ENCODE measurements around the gene GALNT6. TPM values are rescaled to one million over a fixed set of nuclear protein-coding genes. Genes with fewer than 3 reads are reported as not detected.

Gene GALNT6
- polyA plus RNA-seq, 1 donor from 2014 or later, result not detected

DNA sequence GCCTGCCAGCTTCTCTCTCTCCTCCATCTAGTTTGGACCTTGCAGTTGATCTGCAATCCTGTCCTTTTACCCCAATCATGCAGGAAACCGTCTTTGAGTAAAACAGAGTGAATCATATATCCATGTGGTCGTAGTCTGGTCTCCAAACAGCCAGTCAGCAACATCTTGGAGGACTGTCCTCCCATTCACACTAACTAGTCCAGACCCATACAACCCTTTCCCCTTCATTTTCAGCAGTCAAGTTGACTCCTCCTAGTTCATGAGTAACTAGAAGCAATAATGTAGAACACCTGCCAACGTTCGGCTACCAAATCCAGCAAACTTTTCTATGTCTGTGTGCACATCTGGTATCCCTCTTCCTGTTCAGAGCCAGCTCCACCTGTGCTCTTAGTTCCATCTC lies 56.4 kb downstream of the GALNT6 start:
- Histone ChIP-seq H2AFZ (ENCODE audit: low read depth, low read length) (no peak overlapping the region), H3K27me3 (ENCODE audit: insufficient read depth, low read depth, low read length) (no peaks in the 10 kb centered on the region), H3K4me2 (ENCODE audit: low read length) (no peak overlapping the region), H3K36me3 (ENCODE audit: insufficient read depth, low read length) (no peaks in the 10 kb centered on the region), H3K27ac (ENCODE audit: low read length) (no peak overlapping the region), H3K9ac (ENCODE audit: low read length) (no peak overlapping the region), H3K9me3 (ENCODE audit: low read length) (no peaks in the 10 kb centered on the region), H3K4me3 (ENCODE audit: low read length) (no peak overlapping the region), H4K20me1 (ENCODE audit: insufficient read depth) (no peaks in the 10 kb centered on the region), H3K79me2 (replicated peaks; ENCODE audit: insufficient read depth, low read length) (no peaks in the 10 kb centered on the region), H3F3A (ENCODE audit: insufficient read depth, low read length, poor library complexity, severe bottlenecking) (no peaks in the 10 kb centered on the region), H3K9me2 (ENCODE audit: insufficient read depth, low read length) (no peaks in the 10 kb centered on the region)
- TF ChIP-seq, protein P1, sequence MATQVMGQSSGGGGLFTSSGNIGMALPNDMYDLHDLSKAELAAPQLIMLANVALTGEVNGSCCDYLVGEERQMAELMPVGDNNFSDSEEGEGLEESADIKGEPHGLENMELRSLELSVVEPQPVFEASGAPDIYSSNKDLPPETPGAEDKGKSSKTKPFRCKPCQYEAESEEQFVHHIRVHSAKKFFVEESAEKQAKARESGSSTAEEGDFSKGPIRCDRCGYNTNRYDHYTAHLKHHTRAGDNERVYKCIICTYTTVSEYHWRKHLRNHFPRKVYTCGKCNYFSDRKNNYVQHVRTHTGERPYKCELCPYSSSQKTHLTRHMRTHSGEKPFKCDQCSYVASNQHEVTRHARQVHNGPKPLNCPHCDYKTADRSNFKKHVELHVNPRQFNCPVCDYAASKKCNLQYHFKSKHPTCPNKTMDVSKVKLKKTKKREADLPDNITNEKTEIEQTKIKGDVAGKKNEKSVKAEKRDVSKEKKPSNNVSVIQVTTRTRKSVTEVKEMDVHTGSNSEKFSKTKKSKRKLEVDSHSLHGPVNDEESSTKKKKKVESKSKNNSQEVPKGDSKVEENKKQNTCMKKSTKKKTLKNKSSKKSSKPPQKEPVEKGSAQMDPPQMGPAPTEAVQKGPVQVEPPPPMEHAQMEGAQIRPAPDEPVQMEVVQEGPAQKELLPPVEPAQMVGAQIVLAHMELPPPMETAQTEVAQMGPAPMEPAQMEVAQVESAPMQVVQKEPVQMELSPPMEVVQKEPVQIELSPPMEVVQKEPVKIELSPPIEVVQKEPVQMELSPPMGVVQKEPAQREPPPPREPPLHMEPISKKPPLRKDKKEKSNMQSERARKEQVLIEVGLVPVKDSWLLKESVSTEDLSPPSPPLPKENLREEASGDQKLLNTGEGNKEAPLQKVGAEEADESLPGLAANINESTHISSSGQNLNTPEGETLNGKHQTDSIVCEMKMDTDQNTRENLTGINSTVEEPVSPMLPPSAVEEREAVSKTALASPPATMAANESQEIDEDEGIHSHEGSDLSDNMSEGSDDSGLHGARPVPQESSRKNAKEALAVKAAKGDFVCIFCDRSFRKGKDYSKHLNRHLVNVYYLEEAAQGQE (IDR thresholded peaks at IDR 0.05; ENCODE audit: borderline replicate concordance), result no peak
- TF ChIP-seq, protein P2, sequence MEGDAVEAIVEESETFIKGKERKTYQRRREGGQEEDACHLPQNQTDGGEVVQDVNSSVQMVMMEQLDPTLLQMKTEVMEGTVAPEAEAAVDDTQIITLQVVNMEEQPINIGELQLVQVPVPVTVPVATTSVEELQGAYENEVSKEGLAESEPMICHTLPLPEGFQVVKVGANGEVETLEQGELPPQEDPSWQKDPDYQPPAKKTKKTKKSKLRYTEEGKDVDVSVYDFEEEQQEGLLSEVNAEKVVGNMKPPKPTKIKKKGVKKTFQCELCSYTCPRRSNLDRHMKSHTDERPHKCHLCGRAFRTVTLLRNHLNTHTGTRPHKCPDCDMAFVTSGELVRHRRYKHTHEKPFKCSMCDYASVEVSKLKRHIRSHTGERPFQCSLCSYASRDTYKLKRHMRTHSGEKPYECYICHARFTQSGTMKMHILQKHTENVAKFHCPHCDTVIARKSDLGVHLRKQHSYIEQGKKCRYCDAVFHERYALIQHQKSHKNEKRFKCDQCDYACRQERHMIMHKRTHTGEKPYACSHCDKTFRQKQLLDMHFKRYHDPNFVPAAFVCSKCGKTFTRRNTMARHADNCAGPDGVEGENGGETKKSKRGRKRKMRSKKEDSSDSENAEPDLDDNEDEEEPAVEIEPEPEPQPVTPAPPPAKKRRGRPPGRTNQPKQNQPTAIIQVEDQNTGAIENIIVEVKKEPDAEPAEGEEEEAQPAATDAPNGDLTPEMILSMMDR (IDR thresholded peaks at IDR 0.05; ENCODE audit: poor library complexity, severe bottlenecking), result no peak
- no peak for TF ChIP-seq TAF1 (IDR thresholded peaks at IDR 0.05; ENCODE audit: low read depth)
- no peak for TF ChIP-seq EP300 (conservative IDR thresholded peaks at IDR 0.05; ENCODE audit: poor library complexity, severe bottlenecking)
- TF ChIP-seq EZH2 (IDR thresholded peaks at IDR 0.05; ENCODE audit: borderline replicate concordance, insufficient read depth, low read length, poor library complexity, severe bottlenecking), result no peak
- no peak for TF ChIP-seq POLR2AphosphoS5 (IDR thresholded peaks at IDR 0.05)
- no peak for TF ChIP-seq SMC3 (conservative IDR thresholded peaks at IDR 0.05; ENCODE audit: poor library complexity)
- TF ChIP-seq RAD21 (conservative IDR thresholded peaks at IDR 0.05), result no peak
- no peak for TF ChIP-seq MXI1 (conservative IDR thresholded peaks at IDR 0.05; ENCODE audit: poor library complexity, severe bottlenecking)

DNA sequence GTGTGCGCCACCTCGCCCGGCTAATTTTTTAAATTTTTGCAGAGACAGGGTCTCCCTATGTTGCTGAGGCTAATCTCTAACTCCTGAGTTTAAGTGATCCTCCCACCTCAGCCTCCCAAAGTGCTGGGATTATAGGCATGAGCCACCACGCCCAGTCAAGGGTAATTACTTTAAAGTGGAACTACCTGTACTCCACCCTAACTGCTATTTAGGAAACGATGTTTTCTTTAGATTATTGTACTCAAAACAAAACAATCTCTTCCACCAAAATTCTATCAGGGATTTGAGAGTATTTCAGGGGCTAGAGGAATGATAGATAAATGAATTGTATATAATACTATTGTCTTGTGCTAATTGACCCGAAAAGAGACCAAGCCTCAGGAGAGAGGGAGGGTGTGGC lies 57.7 kb downstream of the GALNT6 start:
- Histone ChIP-seq H3K4me3 (ENCODE audit: low read length) (no peak overlapping the region), H3K4me2 (ENCODE audit: low read length) (no peak overlapping the region), H3K36me3 (ENCODE audit: insufficient read depth, low read length) (no peaks in the 10 kb centered on the region), H3K27ac (ENCODE audit: low read length) (no peak overlapping the region), H3K9me3 (ENCODE audit: low read length) (no peaks in the 10 kb centered on the region), H3K9ac (ENCODE audit: low read length) (no peak overlapping the region), H3F3A (ENCODE audit: insufficient read depth, low read length, poor library complexity, severe bottlenecking) (no peaks in the 10 kb centered on the region), H3K79me2 (replicated peaks; ENCODE audit: insufficient read depth, low read length) (no peaks in the 10 kb centered on the region), H4K20me1 (ENCODE audit: insufficient read depth) (no peaks in the 10 kb centered on the region), H2AFZ (ENCODE audit: low read depth, low read length) (no peak overlapping the region), H3K9me2 (ENCODE audit: insufficient read depth, low read length) (no peaks in the 10 kb centered on the region), H3K27me3 (ENCODE audit: insufficient read depth, low read depth, low read length) (no peaks in the 10 kb centered on the region)
- TF ChIP-seq TAF1 (IDR thresholded peaks at IDR 0.05; ENCODE audit: low read depth) (no peak), EZH2 (IDR thresholded peaks at IDR 0.05; ENCODE audit: borderline replicate concordance, insufficient read depth, low read length, poor library complexity, severe bottlenecking) (no peak), POLR2AphosphoS5 (IDR thresholded peaks at IDR 0.05) (no peak), MXI1 (conservative IDR thresholded peaks at IDR 0.05; ENCODE audit: poor library complexity, severe bottlenecking) (no peak), EP300 (conservative IDR thresholded peaks at IDR 0.05; ENCODE audit: poor library complexity, severe bottlenecking) (no peak), RAD21 (conservative IDR thresholded peaks at IDR 0.05) (no peak), SMC3 (conservative IDR thresholded peaks at IDR 0.05; ENCODE audit: poor library complexity) (no peak)
- TF ChIP-seq, protein P2 (IDR thresholded peaks at IDR 0.05; ENCODE audit: poor library complexity, severe bottlenecking), result no peak
- TF ChIP-seq, protein P1 (IDR thresholded peaks at IDR 0.05; ENCODE audit: borderline replicate concordance), result no peak
